ENCODE measurements around the gene ZMYM4.

The ZMYM4 gene

GRCh38 chr1:35280006-35280405 is 11.5 kb downstream of the ZMYM4 start:
- H3K4me2 ChIP-seq (ENCODE audit: low read length, poor library complexity, severe bottlenecking) = no peak overlapping the region
- H3K23ac ChIP-seq (ENCODE audit: low read length in 2 of 2) = no peak overlapping the region
- no peak overlapping the region for H2AK5ac ChIP-seq (ENCODE audit: low read length, severe bottlenecking)
- H3K4me1 ChIP-seq (ENCODE audit: control insufficient read depth, insufficient read depth, low read depth, low read length) = no peaks in the 10 kb centered on the region
- H3K4ac ChIP-seq (ENCODE audit: low read depth in 1 of 2, low read length in 2 of 2) = no peak overlapping the region
- peaks cover 6% of the 10 kb centered on the region for H3K9me3 ChIP-seq (ENCODE audit: control insufficient read depth, low read length)
- 100% methylated on average over 1 of the region's 1 CpG for WGBS
- peaks cover 15% of the 10 kb centered on the region for H3K79me1 ChIP-seq (replicated peaks; ENCODE audit: low read length, poor library complexity, severe bottlenecking)
- H3K4me3 ChIP-seq (ENCODE audit: insufficient read depth in 1 of 2, low read depth in 1 of 2, low read length in 2 of 2) = no peak overlapping the region
- peaks cover 8 to 22% of the 10 kb centered on the region in 2 experiments for H3K36me3 ChIP-seq (ENCODE audit: control insufficient read depth in 1 of 2, insufficient read depth in 2 of 2, low read depth in 1 of 2, low read length in 2 of 2)
- no peaks in the 10 kb centered on the region for H3K27me3 ChIP-seq (ENCODE audit: control insufficient read depth in 1 of 2, insufficient read depth in 1 of 2, low read length in 2 of 2)
- H4K91ac ChIP-seq (ENCODE audit: low read length) = no peak overlapping the region
- H4K8ac ChIP-seq (ENCODE audit: low read length) = no peak overlapping the region
- no peak for DNase-seq
- H2AFZ ChIP-seq (ENCODE audit: low read depth, low read length) = no peak overlapping the region
- no peak overlapping the region for H2BK5ac ChIP-seq (ENCODE audit: low read depth, low read length, poor library complexity, severe bottlenecking)
- no peak overlapping the region for H2BK12ac ChIP-seq (ENCODE audit: low read length in 2 of 2)
- no peak overlapping the region for H2BK120ac ChIP-seq (ENCODE audit: low read depth, low read length)
- no peak overlapping the region for H2BK15ac ChIP-seq (ENCODE audit: low read depth, poor library complexity, severe bottlenecking)
- no peak overlapping the region for H3K18ac ChIP-seq (ENCODE audit: low read depth in 1 of 2, low read length in 2 of 2)
- no peak overlapping the region for H3K27ac ChIP-seq (ENCODE audit: low read length, poor library complexity, severe bottlenecking)
- H3K9ac ChIP-seq (ENCODE audit: low read length) = no peak overlapping the region
- H3K14ac ChIP-seq (ENCODE audit: low read length in 2 of 2) = no peak overlapping the region

DNA sequence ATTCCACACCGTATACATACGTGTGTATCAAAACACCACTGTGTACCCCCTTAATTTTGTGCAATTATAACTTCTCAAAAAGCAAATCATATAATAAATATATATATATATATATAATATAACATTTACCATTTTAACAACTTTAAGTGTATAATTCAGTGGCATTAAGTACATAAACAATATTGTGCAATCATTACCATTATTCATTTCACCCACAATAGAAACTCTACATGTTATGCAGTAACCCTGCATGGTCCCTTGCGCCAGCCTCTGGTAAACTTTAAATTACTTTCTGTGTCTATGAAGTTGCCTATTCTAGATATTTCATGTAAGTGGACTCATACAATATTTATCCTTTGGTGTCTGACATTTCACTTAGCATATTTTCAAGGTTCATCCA is 13.1 kb downstream of the ZMYM4 start:
- H3K4ac ChIP-seq (ENCODE audit: low read depth in 1 of 2, low read length in 2 of 2) = no peak overlapping the region
- H2BK120ac ChIP-seq (ENCODE audit: low read depth, low read length) = no peak overlapping the region
- H3K18ac ChIP-seq (ENCODE audit: low read depth in 1 of 2, low read length in 2 of 2) = no peak overlapping the region
- H3K27ac ChIP-seq (ENCODE audit: low read length, poor library complexity, severe bottlenecking) = no peak overlapping the region
- H4K91ac ChIP-seq (ENCODE audit: low read length) = no peak overlapping the region
- no peak overlapping the region for H3K9ac ChIP-seq (ENCODE audit: low read length)
- H3K14ac ChIP-seq (ENCODE audit: low read length in 2 of 2) = no peak overlapping the region
- H2AK5ac ChIP-seq (ENCODE audit: low read length, severe bottlenecking) = no peak overlapping the region
- H3K4me2 ChIP-seq (ENCODE audit: low read length, poor library complexity, severe bottlenecking) = no peak overlapping the region
- no peaks in the 10 kb centered on the region for H3K27me3 ChIP-seq (ENCODE audit: control insufficient read depth in 1 of 2, insufficient read depth in 1 of 2, low read length in 2 of 2)
- peaks cover 8 to 22% of the 10 kb centered on the region in 2 experiments for H3K36me3 ChIP-seq (ENCODE audit: control insufficient read depth in 1 of 2, insufficient read depth in 2 of 2, low read depth in 1 of 2, low read length in 2 of 2)
- no peak overlapping the region for H4K8ac ChIP-seq (ENCODE audit: low read length)
- no peak overlapping the region for H3K4me3 ChIP-seq (ENCODE audit: insufficient read depth in 1 of 2, low read depth in 1 of 2, low read length in 2 of 2)
- no peak overlapping the region for H2BK15ac ChIP-seq (ENCODE audit: low read depth, poor library complexity, severe bottlenecking)
- peaks cover 15% of the 10 kb centered on the region for H3K79me1 ChIP-seq (replicated peaks; ENCODE audit: low read length, poor library complexity, severe bottlenecking)
- no CpG with 5 or more reads among the region's 3 CpGs for WGBS
- H2AFZ ChIP-seq (ENCODE audit: low read depth, low read length) = no peak overlapping the region
- H3K23ac ChIP-seq (ENCODE audit: low read length in 2 of 2) = no peak overlapping the region
- H2BK12ac ChIP-seq (ENCODE audit: low read length in 2 of 2) = no peak overlapping the region
- H3K9me3 ChIP-seq (ENCODE audit: control insufficient read depth, low read length) = peaks cover 6% of the 10 kb centered on the region
- DNase-seq = no peak
- no peak overlapping the region for H2BK5ac ChIP-seq (ENCODE audit: low read depth, low read length, poor library complexity, severe bottlenecking)
- H3K4me1 ChIP-seq (ENCODE audit: control insufficient read depth, insufficient read depth, low read depth, low read length) = no peaks in the 10 kb centered on the region

DNA sequence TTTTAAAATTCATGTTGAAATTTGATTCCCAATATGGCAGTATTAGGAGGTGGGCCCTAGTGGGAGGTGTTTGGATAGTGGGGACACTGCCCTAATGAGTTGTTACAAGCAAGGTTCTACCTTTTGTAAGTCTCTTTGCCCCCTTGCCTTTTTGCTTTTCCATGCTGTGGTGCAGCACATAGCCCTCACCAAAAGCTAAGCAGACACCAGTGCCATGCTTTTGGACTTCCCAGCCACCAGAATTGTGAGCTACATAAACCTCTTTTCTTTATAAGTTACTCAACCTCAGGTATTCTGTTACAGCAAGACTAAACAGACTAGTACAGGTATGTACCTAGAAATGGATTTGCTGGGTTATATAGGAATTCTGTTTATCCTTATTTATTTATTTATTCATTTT is 13.7 kb downstream of the ZMYM4 start:
- no peak for DNase-seq
- no peak overlapping the region for H3K4me2 ChIP-seq (ENCODE audit: low read length, poor library complexity, severe bottlenecking)

DNA sequence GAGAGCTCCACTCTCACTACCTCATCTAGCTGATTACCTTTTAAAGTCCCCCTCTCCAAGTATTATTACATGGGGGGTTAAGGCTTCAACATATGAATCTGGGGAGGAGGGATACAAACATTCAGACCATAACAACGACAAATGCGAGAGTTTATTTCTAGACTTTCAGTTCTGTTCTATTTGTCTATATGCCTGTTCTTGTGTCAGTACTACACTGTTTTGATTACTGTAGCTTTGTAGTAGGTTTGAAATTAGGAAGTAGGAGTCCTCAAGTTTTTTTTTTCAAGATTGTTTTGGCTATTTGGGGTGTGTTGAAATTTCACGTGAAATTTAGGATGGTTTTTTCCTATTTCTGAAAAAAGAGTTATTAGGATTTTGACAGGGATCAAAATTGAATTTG is 16.3 kb downstream of the ZMYM4 start:
- Histone ChIP-seq H3K9me3 (ENCODE audit: control insufficient read depth, low read length) (peaks cover 6% of the 10 kb centered on the region), H3K9ac (ENCODE audit: low read length) (no peak overlapping the region), H2BK5ac (ENCODE audit: low read depth, low read length, poor library complexity, severe bottlenecking) (no peak overlapping the region), H3K27ac (ENCODE audit: low read length, poor library complexity, severe bottlenecking) (no peak overlapping the region), H2BK15ac (ENCODE audit: low read depth, poor library complexity, severe bottlenecking) (no peak overlapping the region), H4K91ac (ENCODE audit: low read length) (no peak overlapping the region), H3K4me2 (ENCODE audit: low read length, poor library complexity, severe bottlenecking) (no peak overlapping the region), H2AFZ (ENCODE audit: low read depth, low read length) (no peak overlapping the region), H3K14ac (ENCODE audit: low read length in 2 of 2) (no peak overlapping the region), H3K79me1 (replicated peaks; ENCODE audit: low read length, poor library complexity, severe bottlenecking) (peaks cover 7% of the 10 kb centered on the region), H2BK12ac (ENCODE audit: low read length in 2 of 2) (no peak overlapping the region), H3K23ac (ENCODE audit: low read length in 2 of 2) (no peak overlapping the region), H3K4me3 (ENCODE audit: insufficient read depth in 1 of 2, low read depth in 1 of 2, low read length in 2 of 2) (no peak overlapping the region), H2BK120ac (ENCODE audit: low read depth, low read length) (no peak overlapping the region), H2AK5ac (ENCODE audit: low read length, severe bottlenecking) (no peak overlapping the region), H3K18ac (ENCODE audit: low read depth in 1 of 2, low read length in 2 of 2) (no peak overlapping the region), H3K4ac (ENCODE audit: low read depth in 1 of 2, low read length in 2 of 2) (no peak overlapping the region), H3K4me1 (ENCODE audit: control insufficient read depth, insufficient read depth, low read depth, low read length) (no peaks in the 10 kb centered on the region), H4K8ac (ENCODE audit: low read length) (no peak overlapping the region), H3K36me3 (ENCODE audit: control insufficient read depth in 1 of 2, insufficient read depth in 2 of 2, low read depth in 1 of 2, low read length in 2 of 2) (peaks cover 3 to 15% of the 10 kb centered on the region in 2 experiments), H3K27me3 (ENCODE audit: control insufficient read depth in 1 of 2, insufficient read depth in 1 of 2, low read length in 2 of 2) (no peaks in the 10 kb centered on the region)
- 97% methylated on average over 3 of the region's 3 CpGs for WGBS
- DNase-seq = no peak

More for the DNA sequence above, 13.7 kb downstream of the ZMYM4 start:
- H2BK12ac ChIP-seq (ENCODE audit: low read length in 2 of 2) = no peak overlapping the region
- H2AFZ ChIP-seq (ENCODE audit: low read depth, low read length) = no peak overlapping the region
- H3K27me3 ChIP-seq (ENCODE audit: control insufficient read depth in 1 of 2, insufficient read depth in 1 of 2, low read length in 2 of 2) = no peaks in the 10 kb centered on the region
- no peaks in the 10 kb centered on the region for H3K4me1 ChIP-seq (ENCODE audit: control insufficient read depth, insufficient read depth, low read depth, low read length)
- no peak overlapping the region for H4K8ac ChIP-seq (ENCODE audit: low read length)
- H2BK15ac ChIP-seq (ENCODE audit: low read depth, poor library complexity, severe bottlenecking) = no peak overlapping the region
- no peak overlapping the region for H3K27ac ChIP-seq (ENCODE audit: low read length, poor library complexity, severe bottlenecking)
- H2BK120ac ChIP-seq (ENCODE audit: low read depth, low read length) = no peak overlapping the region
- H3K18ac ChIP-seq (ENCODE audit: low read depth in 1 of 2, low read length in 2 of 2) = no peak overlapping the region
- H3K9me3 ChIP-seq (ENCODE audit: control insufficient read depth, low read length) = peaks cover 6% of the 10 kb centered on the region
- H3K36me3 ChIP-seq (ENCODE audit: control insufficient read depth in 1 of 2, insufficient read depth in 2 of 2, low read depth in 1 of 2, low read length in 2 of 2) = peaks cover 8 to 22% of the 10 kb centered on the region in 2 experiments
- H3K14ac ChIP-seq (ENCODE audit: low read length in 2 of 2) = no peak overlapping the region
- H3K4ac ChIP-seq (ENCODE audit: low read depth in 1 of 2, low read length in 2 of 2) = no peak overlapping the region
- no peak overlapping the region for H3K9ac ChIP-seq (ENCODE audit: low read length)
- peaks cover 15% of the 10 kb centered on the region for H3K79me1 ChIP-seq (replicated peaks; ENCODE audit: low read length, poor library complexity, severe bottlenecking)
- H4K91ac ChIP-seq (ENCODE audit: low read length) = no peak overlapping the region
- H3K4me3 ChIP-seq (ENCODE audit: insufficient read depth in 1 of 2, low read depth in 1 of 2, low read length in 2 of 2) = no peak overlapping the region
- H2BK5ac ChIP-seq (ENCODE audit: low read depth, low read length, poor library complexity, severe bottlenecking) = no peak overlapping the region
- H2AK5ac ChIP-seq (ENCODE audit: low read length, severe bottlenecking) = no peak overlapping the region
- no peak overlapping the region for H3K23ac ChIP-seq (ENCODE audit: low read length in 2 of 2)
